Ishikawa (cell line): ENCODE results near the gene OPN1SW.

Experiments used
- CEBPB ChIP-seq: IDR thresholded peaks from 2 replicates; pipeline ENCODE4 v1.6.1; 2012
- CREB1 ChIP-seq: IDR thresholded peaks from 2 replicates; pipeline ENCODE4 v1.6.1; 2012; ENCODE audit warnings: low read depth
- EGR1 ChIP-seq: IDR thresholded peaks from 2 replicates; pipeline ENCODE4 v1.6.1; 2012
- EP300 ChIP-seq: IDR thresholded peaks from 2 replicates; pipeline ENCODE4 v1.6.1; 2012; ENCODE audit warnings: borderline replicate concordance
- FOXM1 ChIP-seq: IDR thresholded peaks from 2 replicates; pipeline ENCODE4 v1.6.1; 2012; ENCODE audit warnings: low read depth, borderline replicate concordance
- NFIC ChIP-seq: IDR thresholded peaks from 2 replicates; pipeline ENCODE4 v1.6.1; 2012
- RAD21 ChIP-seq: IDR thresholded peaks from 2 replicates; pipeline ENCODE4 v1.6.1; 2012; ENCODE audit warnings: low read depth
- TAF1 ChIP-seq: IDR thresholded peaks from 2 replicates; pipeline ENCODE4 v1.6.1; 2012; ENCODE audit warnings: low read depth, mild to moderate bottlenecking
- TCF12 ChIP-seq: IDR thresholded peaks from 2 replicates; pipeline ENCODE4 v1.6.1; 2012; ENCODE audit warnings: low read depth
- TEAD4 ChIP-seq: IDR thresholded peaks from 2 replicates; pipeline ENCODE4 v1.6.1; 2012
- YY1 ChIP-seq: IDR thresholded peaks from 2 replicates; pipeline ENCODE4 v1.6.1; 2012; ENCODE audit warnings: low read depth
- ZBTB7A ChIP-seq: IDR thresholded peaks from 2 replicates; pipeline ENCODE4 v1.6.1; 2012; ENCODE audit warnings: low read depth
- TF ChIP-seq, protein P1 (sequence below): IDR thresholded peaks from 2 replicates; pipeline ENCODE4 v1.6.1; 2012
- TF ChIP-seq, protein P2 (sequence below): IDR thresholded peaks from 2 replicates; pipeline ENCODE4 v1.6.1; 2012; ENCODE audit warnings: low read depth, mild to moderate bottlenecking
- TF ChIP-seq, protein P3 (sequence below): IDR thresholded peaks from 2 replicates; pipeline ENCODE4 v1.6.1; 2012

Gene OPN1SW, protein sequence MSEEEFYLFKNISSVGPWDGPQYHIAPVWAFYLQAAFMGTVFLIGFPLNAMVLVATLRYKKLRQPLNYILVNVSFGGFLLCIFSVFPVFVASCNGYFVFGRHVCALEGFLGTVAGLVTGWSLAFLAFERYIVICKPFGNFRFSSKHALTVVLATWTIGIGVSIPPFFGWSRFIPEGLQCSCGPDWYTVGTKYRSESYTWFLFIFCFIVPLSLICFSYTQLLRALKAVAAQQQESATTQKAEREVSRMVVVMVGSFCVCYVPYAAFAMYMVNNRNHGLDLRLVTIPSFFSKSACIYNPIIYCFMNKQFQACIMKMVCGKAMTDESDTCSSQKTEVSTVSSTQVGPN

DNA sequence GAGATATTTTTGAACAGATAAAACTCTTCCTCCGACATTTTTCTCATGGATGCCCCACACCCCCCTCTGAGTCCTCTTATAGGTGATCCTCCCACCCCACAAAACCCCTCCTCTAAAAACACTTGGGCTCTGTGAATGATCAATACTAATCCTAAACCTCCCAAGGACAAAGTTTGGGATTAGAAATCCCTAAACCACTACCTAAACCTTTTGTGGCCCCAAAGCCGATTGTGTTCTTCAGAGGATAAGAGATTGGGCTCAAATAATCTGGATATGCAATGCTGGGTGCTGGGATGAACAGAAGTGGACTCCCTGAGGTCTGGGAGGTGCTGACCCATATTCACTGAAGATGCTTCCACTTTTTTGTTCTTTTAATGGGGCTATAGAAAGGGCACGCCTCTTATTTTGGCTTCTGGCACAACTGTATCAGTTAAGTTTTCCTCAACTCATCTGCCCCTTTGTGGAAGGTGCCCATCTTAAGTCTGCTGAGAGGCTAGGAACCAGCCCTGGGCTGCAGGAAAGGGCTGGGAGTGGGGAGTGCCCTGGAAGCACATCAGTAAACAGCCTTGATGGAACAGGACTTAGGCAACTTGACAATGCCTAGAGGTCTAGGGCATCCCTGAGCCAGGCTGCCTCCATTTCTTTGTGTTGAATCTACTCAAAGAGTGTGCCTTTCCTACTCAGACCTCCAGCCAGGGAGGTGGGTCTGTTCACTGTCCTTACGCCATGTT lies at the start of gene OPN1SW:
Gene OPN1SW, minus strand, starts transcription at position 51 of the 731 bp plus-strand sequence. Its CDS starts 13 bp downstream, at position 38.
- TF ChIP-seq, protein P1, sequence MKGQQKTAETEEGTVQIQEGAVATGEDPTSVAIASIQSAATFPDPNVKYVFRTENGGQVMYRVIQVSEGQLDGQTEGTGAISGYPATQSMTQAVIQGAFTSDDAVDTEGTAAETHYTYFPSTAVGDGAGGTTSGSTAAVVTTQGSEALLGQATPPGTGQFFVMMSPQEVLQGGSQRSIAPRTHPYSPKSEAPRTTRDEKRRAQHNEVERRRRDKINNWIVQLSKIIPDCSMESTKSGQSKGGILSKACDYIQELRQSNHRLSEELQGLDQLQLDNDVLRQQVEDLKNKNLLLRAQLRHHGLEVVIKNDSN: no peak
- TF ChIP-seq NFIC (no peak), TCF12 (no peak), RAD21 (no peak), FOXM1 (no peak), TEAD4 (no peak), CEBPB (no peak), ZBTB7A (no peak), EGR1 (no peak), YY1 (no peak), EP300 (no peak), CREB1 (no peak), TAF1 (no peak)
- TF ChIP-seq, protein P2, sequence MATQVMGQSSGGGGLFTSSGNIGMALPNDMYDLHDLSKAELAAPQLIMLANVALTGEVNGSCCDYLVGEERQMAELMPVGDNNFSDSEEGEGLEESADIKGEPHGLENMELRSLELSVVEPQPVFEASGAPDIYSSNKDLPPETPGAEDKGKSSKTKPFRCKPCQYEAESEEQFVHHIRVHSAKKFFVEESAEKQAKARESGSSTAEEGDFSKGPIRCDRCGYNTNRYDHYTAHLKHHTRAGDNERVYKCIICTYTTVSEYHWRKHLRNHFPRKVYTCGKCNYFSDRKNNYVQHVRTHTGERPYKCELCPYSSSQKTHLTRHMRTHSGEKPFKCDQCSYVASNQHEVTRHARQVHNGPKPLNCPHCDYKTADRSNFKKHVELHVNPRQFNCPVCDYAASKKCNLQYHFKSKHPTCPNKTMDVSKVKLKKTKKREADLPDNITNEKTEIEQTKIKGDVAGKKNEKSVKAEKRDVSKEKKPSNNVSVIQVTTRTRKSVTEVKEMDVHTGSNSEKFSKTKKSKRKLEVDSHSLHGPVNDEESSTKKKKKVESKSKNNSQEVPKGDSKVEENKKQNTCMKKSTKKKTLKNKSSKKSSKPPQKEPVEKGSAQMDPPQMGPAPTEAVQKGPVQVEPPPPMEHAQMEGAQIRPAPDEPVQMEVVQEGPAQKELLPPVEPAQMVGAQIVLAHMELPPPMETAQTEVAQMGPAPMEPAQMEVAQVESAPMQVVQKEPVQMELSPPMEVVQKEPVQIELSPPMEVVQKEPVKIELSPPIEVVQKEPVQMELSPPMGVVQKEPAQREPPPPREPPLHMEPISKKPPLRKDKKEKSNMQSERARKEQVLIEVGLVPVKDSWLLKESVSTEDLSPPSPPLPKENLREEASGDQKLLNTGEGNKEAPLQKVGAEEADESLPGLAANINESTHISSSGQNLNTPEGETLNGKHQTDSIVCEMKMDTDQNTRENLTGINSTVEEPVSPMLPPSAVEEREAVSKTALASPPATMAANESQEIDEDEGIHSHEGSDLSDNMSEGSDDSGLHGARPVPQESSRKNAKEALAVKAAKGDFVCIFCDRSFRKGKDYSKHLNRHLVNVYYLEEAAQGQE: no peak
- TF ChIP-seq, protein P3, sequence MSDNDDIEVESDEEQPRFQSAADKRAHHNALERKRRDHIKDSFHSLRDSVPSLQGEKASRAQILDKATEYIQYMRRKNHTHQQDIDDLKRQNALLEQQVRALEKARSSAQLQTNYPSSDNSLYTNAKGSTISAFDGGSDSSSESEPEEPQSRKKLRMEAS: no peak

DNA sequence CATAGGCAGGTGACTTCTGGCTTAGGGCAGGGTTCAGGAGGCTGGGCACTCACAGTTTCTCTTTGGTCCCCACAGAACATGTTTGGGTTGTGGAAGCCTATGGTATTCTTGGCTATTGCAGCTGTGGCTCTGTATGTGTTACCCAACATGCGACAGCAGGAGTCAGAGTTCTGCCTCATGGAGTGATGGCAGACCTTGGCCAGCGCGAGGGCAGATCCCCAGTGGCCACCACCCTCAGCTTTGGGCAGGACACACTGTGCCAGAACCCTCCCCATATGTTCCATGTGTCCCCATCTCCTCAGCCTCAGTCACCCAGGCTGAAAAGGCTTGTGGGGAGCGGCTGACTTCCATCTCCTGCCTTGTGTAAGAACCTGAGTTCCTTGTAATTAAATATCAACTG lies 46.1 kb upstream of the OPN1SW start:
- TF ChIP-seq TAF1: no peak
- TF ChIP-seq EGR1: no peak
- TF ChIP-seq, protein P2: no peak
- TF ChIP-seq, protein P1: no peak
- no peak for TF ChIP-seq CEBPB
- no peak for TF ChIP-seq YY1
- TF ChIP-seq, protein P3: no peak
- no peak for TF ChIP-seq FOXM1
- no peak for TF ChIP-seq EP300
- no peak for TF ChIP-seq NFIC
- TF ChIP-seq TEAD4: no peak
- no peak for TF ChIP-seq ZBTB7A
- no peak for TF ChIP-seq CREB1
- TF ChIP-seq RAD21: no peak
- no peak for TF ChIP-seq TCF12

DNA sequence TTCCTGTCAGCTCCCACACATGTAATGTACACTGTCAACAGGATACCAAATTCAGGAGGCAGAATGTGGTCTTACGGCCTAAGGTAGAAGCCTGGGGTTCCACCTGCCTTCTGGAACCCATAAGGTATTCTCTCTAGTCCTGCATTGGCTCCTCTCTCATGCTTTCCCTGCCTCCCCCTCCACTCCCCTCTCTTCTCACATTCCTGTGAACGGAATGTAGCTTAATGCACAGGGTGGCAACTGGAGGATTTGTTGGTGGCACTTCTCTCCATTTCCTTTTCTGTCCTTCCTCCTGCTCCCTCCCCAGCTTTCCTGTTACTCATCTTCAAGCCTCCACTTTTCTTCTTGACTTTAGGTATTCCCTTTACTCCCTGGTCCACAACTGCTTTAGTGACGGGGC lies 43.1 kb upstream of the OPN1SW start:
- TF ChIP-seq CREB1: no peak
- TF ChIP-seq EP300: no peak
- no peak for TF ChIP-seq TAF1
- no peak for TF ChIP-seq NFIC
- TF ChIP-seq CEBPB: no peak
- no peak for TF ChIP-seq EGR1
- TF ChIP-seq, protein P3: no peak
- TF ChIP-seq FOXM1: no peak
- no peak for TF ChIP-seq TEAD4
- TF ChIP-seq, protein P1: no peak

DNA sequence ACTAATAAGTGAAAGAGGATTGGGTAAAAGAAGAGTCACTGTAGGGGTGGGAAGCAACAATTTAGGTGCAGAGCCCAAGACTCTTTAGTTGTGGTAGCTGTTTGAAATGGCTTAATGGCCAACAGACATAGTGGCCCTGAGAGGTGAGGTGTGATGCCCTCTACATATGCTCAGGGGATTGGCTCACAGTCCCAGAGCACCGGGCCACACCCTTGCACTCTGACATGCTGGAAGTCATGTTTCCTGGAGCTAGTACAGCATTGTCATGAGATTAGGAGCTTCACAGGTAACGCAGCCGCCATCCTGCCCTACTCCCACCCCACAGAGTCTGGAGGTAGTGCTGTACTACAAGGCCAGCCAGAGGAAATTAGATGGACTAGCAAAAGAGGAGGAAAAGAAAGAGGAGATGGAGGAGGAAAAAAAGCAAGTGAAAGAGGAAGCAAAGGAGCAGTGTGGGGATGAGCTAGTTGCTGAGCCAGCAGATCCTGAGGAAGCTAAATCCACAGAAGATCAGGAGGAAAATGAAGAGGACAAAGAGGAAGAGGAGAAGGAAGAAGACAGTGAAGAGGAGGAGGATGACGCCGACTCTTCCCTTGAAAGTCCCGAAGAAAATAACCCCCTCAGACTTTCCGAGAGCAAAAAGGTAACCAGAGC lies 39.8 kb upstream of the OPN1SW start:
- TF ChIP-seq CREB1: no peak
- no peak for TF ChIP-seq EGR1
- no peak for TF ChIP-seq FOXM1
- TF ChIP-seq ZBTB7A: no peak
- TF ChIP-seq EP300: no peak
- TF ChIP-seq, protein P3: no peak
- TF ChIP-seq, protein P1: no peak
- no peak for TF ChIP-seq RAD21
- no peak for TF ChIP-seq CEBPB
- no peak for TF ChIP-seq TEAD4
- TF ChIP-seq TAF1: no peak
- TF ChIP-seq, protein P2: no peak
- no peak for TF ChIP-seq TCF12
- TF ChIP-seq NFIC: no peak
